Activated CD8-positive, alpha-beta memory T cell treated with anti-CD3 and anti-CD28 coated beads for 24 hours (primary cell): ENCODE results near the gene IFI44L.

Experiments used
- DNase-seq: peaks from one replicate; pipeline ENCODE4 v3.0.0-alpha.2; 2020

Gene IFI44L

DNA sequence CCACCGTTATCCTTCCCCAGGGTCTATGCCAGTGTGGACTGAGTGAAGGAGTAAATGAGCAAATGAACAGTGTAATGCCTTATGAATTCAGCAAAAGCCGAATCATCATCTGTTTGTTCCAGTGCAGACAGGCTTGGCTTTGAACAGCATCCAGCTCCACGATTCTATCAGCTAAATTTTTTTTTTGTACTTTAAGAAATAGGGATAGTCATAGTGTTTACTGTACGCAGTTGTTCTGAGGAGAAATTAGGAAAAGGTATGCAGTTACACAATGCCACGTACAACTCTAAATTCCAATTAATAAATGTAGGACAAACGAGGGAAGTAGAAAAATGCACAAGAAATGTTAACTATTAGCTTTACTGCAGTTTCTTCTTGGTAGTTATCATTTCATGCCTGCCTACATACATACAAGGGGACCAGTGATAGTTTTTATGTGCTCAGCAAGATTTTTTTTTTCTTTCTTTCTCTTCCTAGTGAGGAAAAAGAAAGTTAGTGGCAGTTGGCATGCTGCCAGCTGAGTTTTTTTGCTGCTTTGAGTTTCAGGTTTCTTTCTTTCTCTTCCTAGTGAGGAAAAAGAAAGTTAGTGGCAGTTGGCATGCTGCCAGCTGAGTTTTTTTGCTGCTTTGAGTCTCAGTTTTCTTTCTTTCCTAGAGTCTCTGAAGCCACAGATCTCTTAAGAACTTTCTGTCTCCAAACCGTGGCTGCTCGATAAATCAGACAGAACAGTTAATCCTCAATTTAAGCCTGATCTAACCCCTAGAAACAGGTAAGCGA is at the start of gene IFI44L:
Gene IFI44L (plus strand): TSS at position 646 of the 777 bp plus-strand sequence. CDS start 7,468 bp downstream, outside the sequence.
- peak; percentile 82 for DNase-seq

DNA sequence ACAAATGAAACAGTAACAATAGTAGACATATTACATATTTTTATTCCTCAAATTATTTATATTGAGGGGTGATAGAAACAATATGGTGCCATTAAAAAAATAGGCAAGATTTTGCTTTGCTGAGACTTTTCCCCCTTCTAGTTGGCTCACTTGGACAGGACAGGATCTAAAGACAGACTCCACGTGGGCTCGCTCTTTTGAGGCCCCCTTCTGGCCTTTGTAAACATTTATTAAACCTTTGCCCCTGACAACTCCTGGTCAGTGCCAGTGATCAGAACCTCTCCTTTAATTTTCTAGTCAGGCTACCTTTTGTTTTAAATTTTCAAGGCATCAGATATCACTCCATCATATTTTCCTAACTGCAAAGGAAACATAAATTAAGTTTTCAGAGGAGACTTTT is 49.7 kb upstream of the IFI44L start:
- no peak for DNase-seq

DNA sequence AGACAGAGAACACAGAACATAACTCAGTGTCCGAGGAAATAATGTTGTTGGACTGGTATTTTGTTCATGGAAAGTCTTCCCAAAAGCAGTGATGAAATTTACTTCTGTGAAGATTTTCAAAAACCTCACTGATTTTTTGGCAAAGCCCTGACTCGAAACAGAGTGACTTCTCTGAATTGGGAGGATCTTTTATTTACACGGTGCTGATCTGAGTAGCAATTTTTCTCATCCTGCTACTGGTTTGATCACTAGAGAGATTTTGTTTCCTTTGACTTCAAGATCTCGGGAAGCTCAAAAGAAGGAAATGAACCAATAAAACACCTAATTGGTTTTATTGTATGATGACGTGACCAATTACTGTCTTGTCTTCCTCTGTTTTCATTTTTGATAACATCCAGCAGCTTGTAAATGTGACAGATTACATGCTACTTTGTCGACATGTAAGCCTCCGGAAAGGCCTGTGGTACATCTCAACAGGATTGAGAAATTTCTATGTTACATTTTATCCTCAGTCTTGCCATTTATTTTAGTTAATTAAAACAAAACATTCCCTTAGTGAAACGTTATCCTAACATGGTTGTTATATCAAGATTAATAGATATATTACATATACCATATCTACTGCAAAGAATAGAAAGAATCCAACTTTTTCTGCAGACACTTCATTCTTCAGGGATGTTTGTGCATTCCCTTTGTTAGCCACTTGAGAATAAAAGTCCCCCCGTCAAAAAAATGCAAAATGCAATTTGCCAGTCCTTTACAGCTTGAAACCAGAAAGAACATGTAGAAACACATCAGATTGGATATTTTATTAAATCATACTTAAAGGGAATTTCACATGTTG is 42.8 kb upstream of the IFI44L start:
- no peak for DNase-seq

DNA sequence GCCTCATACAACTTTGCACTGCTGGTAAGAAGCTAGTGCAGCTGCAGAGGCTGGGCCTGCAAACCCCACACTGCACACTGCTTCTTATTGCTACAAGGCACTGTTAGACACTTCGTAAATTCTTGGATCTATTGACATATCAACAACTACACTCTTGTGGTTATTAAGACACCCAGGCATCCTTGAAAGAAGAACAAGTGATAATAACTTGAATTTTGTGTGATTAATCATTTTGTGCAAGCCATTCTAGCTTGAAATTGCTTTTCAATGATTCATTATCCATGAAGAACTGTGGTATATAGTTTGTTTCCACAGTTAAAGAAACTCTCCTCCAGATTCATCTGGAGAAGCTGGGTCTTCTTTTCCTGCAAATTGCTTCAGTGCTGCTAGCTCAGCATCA is 33.7 kb upstream of the IFI44L start:
- no peak for DNase-seq

DNA sequence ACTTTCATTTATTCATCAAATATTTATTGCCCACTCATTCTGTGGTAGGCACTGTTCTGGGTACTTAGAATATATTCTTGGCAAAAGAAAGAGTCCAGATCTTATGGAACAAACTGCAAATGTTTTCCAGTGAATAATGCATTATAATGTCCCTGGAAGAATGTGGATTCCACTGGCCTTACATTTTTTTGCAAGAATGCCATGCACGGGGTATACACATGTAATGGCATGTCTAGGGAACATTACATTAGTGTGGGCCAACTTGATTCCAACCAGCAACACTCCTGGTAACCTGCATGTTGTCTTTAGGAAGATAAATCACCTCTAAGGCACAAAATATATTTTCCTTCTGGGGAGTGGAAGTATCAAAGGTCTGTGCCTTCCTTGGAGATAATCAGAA is 33.0 kb upstream of the IFI44L start:
- DNase-seq: no peak

DNA sequence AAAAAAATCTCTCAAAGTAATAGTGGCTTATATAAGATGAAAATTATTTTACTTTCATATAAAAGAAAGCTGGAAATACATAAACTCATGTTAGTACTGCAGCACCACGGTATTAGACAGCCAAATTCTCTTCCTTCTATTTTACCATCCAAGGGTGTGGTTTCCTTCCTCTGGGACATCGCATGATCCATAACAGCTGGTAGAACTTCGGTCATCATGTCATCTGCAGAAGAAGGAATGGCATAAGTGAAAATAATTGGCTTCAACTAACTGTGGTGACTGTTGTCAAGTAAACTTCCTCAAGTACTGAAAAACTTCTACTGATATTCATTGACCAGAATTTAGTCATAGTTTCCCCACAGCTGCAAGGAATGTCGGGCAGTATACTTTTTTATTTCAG is 28.3 kb upstream of the IFI44L start:
- DNase-seq: no peak

DNA sequence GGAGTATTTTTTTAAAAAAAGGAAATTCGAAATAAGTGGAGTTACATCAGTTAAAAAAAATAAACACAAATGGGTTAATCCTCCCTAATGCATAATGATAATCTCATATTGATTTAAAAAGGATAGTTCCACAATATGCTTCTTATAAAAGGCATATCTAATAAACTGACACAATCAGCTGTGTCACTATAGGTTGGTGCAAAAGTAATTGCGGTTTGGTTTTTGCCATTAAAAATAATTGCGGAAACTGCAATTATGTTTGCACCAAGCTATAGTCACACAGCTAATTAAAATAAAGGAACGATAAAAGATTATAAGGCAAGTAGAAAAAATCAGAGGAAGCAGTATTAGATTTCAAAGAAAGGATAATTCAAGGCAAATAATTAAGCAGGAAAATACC is 21.0 kb upstream of the IFI44L start:
- no peak for DNase-seq

DNA sequence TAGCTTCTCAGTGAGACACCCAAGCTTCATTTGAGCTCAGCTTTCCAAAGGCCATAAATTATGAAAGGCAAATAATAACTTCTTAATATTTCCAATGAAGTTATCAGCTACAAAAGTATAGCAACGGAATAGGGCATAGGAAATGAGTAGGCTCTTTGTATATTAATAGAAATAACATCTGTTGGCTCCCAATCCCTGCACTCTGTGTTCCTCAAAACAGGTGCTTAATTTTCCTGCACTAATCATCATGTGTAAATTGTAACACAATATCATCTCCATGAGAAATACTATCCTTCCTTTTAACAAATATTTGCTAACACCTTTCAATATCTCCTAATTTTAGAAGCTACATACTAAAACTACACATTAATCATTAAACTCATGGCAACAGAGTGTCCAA is 19.2 kb upstream of the IFI44L start:
- no peak for DNase-seq

DNA sequence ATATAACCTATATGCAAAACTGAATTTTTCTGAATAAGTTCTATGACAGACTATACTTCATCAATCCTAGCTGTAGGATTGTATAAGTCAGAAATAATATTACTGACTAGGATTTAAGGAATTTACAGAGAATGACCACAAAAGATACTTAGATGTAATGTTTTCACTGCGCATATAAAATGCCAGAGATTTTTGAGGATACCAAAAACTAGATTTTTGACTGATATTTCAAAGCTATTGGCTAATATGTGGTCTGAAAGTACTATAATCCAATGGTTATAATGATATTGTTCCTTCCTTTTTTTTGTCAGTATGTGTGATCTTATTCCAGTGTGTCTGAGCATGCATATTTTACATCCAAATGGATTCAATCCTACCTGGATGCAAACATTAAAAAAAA is 17.0 kb upstream of the IFI44L start:
- no peak for DNase-seq

DNA sequence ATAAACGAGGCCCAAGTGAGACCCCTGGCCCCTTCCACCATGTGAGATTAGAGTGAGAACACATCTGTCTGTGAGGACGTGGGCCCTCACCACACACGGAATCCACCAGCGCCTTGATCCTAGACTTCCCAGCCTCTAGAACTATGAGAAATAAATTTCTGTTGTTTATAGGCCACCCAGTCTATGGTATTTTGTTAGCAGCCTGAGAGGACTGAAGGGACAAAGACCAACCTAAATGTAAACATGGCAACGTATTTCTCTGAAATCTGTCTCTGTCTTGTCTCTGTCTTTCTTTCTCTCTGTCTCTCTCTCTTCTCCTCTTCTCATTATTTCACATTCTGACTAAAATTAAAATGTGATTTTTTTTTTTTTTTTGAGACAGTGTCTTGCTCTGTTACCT is 15.6 kb upstream of the IFI44L start:
- no peak for DNase-seq

DNA sequence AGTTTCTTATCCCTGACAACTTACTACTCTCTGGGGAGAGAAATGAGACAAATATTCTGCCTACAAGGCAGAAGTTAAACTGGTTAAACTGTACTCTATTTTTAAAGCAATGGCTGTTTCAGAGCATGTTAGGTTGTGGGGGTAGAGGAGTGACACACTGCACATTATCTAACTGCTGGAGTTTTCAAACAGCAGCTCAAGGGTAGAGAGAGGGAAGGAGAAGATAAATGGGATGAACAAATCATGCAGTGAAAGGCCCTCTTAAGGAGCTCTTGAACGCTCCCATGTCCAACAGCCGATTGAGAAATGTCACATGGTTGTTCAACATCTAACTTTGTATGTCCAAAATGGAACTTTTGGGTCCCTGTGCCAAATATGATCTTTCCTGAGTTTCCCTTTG is 14.0 kb upstream of the IFI44L start:
- DNase-seq: no peak

DNA sequence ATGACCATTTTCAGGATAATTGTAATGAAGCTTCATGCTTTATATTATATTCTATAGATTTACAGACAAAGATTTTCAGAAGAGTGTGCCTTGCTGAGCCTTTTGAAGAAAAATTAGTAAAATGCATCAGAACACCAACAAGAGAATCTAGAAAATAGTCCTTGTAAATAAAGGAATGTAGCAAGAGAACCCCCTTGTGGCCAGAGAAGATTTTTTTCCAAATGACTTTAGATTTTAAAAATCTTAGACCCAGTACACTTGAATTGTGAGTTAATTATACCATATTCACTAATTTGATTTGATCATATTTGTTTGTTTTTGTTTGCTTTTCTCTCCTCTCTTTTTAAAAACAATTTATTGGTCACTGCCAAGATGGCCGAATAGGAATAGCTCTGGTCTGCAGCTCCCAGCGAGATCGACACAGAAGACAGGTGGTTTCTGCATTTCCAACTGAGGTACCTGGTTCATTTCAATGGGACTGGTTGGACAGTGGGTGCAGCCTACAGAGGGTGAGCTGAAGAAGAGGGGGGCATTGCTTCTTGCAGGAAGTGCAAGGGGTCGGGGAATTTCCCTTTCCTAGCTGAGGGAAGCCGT is 12.8 kb upstream of the IFI44L start:
- DNase-seq: no peak

DNA sequence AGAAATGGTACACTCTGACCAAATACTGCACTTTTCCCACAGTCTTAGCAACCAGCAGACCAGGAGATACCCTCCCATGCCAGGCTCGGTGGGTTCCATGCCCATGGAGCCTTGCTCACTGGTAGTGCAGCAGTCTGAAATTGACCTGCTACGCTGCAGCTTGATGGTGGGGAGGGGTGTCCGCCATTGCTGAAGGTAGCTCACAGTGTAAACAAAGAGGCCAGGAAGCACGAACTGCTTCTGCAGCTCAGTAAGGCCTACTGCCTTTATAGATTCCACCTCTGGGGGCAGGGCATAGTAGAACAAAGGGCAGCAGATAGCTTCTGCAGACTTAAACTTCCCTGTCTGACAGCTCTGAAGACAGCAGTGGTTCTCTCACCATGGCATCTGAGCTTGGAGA is 12.3 kb upstream of the IFI44L start:
- no peak for DNase-seq

DNA sequence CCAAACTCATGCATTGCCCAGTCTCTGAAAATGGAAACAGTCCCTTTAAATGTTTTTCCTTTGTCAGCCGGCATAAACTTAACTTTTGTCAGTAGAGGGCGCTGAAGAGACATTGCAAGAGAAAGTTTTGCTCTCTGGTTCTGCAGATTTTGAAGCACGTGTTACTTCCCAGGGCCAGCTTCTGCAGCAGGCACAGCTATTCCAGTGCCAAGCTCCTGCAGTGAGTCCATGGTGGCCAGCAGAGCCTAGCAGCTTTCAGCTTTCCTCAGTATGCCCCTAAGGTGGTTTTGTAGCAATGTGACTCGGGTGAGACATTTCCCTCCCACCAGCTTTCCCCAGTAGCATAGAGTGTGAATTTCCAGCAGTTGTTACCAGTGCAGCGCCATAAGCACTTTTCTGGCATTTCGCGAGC is 2.6 kb upstream of the IFI44L start:
- peak; percentile 75 for DNase-seq

DNA sequence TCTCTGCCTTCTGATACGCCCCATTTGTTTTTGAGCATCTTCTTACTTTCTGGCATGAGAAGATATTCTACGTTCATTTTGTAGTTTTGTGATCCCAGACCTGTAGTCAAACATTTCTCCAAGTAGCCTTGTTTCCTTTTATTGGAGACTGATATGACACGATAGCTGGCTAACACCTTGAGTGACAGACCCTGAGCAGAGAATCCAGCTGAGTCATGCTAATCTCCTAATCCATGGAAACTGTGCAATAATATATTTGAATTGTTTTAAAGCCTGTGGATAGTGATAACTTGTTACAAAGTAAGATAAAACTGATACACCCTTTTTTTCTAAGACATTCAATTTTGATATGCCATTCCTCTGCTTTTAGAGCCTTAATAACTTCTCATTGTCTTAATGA is 1.2 kb upstream of the IFI44L start:
- no peak for DNase-seq

DNA sequence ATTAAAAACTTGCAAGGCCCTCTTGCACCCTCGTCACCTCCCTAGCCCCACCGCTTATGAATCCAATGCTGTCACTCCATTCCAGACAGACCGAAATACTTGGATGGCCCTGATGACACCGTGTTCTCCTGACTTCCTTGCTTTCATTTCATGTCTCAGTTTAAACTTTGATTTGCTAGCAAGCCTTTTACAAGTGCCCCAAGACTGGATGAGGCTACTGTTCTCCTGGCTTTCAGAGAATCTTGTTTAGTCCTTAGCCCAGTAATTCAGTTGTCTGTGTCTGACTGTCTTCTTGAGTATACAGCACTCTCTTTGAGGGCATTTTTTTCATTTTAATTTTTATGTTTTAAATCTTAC is 824 bp upstream of the IFI44L start:
- no peak for DNase-seq

DNA sequence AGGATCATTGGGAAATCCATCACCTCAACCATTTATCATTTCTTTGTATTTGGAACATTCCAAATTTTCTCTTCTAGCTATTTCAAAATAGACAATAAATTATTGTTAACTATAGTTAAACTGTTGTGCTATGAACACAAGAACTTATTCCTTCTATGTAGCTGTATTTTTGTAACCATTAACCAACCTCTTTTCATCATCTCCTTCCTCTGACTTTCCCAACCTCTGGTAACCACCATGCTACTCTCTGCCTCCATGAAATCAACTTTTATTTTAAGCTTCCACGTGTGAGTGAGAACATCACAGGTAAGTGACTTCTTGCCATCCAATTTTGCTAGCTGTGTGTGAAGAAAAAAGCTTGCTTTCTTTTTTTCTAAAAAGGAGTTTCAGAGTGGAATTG is 418 bp downstream of the IFI44L start:
- DNase-seq: no peak

DNA sequence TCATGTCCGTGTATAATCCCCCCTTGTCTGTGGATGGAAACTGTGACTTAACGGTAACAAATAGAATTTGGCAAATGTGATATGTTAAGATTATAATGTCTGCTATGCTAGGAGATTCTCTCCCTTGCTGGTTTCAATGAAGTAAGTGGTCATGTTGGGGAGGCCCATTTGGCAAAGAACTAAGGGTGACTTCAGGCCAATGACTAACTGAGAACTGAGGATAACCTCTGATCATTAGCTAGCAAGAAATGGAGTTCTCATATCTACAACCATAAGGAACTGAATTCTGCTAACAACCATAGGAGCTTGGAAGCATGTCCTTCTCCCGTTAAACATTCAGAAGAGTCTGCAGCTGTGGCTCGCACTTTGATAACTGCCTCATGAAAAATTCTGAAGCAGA is 2.3 kb downstream of the IFI44L start:
- DNase-seq: no peak

DNA sequence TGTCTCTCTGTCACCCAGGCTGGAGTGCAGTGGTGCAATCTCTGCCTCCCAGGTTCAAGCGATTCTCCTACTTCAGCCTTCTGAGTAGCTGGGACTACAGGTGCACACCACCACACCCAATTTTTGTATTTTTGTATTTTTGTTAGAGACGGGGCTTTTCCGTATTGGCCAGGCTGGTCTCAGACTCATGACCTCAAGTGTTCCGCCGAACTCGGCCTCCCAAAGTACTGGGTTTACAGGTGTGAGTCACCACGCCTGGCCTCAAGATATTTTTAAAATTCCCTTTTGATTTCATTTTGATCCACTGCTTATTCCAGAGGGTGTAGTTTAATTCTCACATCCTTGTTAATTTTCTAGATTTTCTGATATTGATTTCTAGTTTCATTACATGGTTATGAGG is 3.8 kb downstream of the IFI44L start:
- no peak for DNase-seq

DNA sequence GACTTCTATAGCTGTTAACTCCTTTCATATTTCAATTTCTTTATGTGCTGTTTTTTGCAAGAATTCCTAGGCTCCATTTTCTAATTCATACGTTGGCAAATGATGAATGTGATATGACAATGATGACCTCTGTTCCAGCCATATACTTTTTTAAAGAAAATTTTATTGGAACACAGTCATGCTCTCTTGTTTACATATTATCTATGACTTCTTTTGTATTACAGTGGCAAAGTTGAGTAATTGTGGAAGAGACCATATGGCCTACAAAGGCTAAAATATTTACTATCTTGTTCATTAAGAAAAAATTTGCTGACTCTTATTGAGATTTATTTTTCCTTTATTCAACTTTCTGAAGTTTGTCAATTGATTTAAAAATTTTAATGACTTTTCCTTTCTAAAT is 7.1 kb downstream of the IFI44L start:
- no peak for DNase-seq

DNA sequence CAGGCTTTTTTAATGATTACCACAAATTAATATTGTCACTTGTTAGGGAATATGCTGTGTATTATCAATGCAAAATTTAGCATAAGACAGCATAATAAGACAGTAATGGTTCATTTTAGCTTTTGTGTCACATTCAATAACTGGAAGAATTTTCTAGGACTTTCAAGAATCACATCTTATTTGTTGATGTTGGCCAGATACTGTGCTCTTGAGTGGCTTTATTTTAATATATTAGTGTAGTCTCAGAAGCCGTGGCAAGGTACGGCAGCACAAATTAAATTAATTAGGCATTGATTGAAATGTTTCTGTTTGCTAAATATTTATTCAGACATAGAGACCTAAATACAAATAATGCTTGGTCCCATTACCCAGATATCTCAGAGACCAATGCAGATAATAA is 10.4 kb downstream of the IFI44L start:
- no peak for DNase-seq

DNA sequence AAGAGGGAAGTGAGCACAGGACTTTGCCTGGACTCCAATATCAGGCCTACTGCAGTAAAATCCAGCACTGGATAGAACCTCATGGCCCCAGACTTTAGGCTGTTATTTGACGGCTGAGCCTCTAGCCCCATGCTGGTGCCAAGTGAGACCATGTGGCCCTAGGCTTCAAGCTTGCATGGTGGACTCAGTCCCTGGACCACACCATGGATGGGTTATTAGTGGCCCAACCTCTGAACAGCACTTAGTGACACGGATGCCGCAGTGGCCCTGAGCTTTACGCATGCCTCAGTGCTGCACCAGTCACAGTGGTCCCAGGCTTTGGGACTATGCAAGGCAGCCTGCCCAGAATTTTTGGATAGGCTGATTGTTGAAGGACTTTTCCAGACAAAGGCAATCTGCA is 13.0 kb downstream of the IFI44L start:
- DNase-seq: no peak

DNA sequence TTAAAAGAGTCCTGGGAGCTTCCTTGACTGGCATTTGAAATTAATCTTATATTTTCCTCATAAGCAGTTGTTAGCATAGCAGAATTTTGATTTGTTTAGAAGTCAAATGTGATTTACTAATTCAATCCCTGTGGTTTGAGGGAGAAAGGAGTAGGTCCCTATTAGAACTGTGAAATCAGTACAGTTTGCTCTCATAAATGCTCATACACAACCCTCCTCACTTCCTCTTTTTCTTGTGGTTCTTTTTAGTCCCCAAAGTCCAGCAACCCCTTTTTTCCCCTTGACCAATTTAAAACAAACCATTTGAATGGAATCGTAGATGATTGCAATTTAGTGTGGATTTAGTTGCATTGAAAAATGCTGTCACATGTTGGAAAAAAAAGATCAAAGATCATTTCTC is 20.2 kb downstream of the IFI44L start:
- no peak for DNase-seq

DNA sequence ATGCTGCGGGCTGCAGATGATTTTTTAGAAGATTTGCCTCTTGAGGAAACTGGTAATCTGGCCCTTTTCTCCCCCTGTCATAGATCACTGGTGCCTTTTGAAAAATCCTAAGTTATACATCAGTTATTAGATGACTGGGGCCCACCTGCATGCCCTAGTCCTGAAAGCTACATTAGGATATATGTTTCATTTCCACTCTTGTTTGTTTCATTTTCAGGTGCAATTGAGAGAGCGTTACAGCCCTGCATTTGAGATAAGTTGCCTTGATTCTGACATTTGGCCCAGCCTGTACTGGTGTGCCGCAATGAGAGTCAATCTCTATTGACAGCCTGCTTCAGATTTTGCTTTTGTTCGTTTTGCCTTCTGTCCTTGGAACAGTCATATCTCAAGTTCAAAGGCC is 21.3 kb downstream of the IFI44L start:
- no peak for DNase-seq
